ENCODE measurements around the gene MTUS2. TPM values are rescaled to one million over a fixed set of nuclear protein-coding genes. Genes with fewer than 3 reads are reported as not detected.

The MTUS2 gene
- total and polyA plus RNA-seq, 2 donors (not counting 1 experiment from before 2014, with no cell fraction given) = 0.06 TPM; not detected in 1

- peaks cover 6% of the 10 kb centered on the region for H3K4me1 ChIP-seq (ENCODE audit: control insufficient read depth, extremely low read depth, insufficient read depth, low read length)
- H3K79me2 ChIP-seq (ENCODE audit: control insufficient read depth, insufficient read depth, low read length) = no peaks in the 10 kb centered on the region
- TF ChIP-seq CTCF (conservative IDR thresholded peaks at IDR 0.05 in 1 of 2, IDR thresholded peaks at IDR 0.05 in 1 of 2; ENCODE audit: low read depth in 1 of 2, low read length in 2 of 2) (no peak), EZH2 (IDR thresholded peaks at IDR 0.05; ENCODE audit: low read length, missing control alignments) (no peak)
- H3K9ac ChIP-seq (ENCODE audit: insufficient read depth, low read length) = no peak overlapping the region
- no peaks in the 10 kb centered on the region for H3K27me3 ChIP-seq (ENCODE audit: control insufficient read depth, insufficient read depth, low read length)
- peaks cover 11% of the 10 kb centered on the region for H3K36me3 ChIP-seq (ENCODE audit: control insufficient read depth, insufficient read depth, low read length)
- peak in 1 of 2 donors; percentile 37 for DNase-seq (ENCODE audit: low read depth in 2 of 2)
- no peaks in the 10 kb centered on the region for H4K20me1 ChIP-seq (ENCODE audit: control insufficient read depth, extremely low read depth, insufficient read depth, low read length)
- peak overlapping the region; percentile 17 for H3K27ac ChIP-seq (ENCODE audit: insufficient read depth, low read length)
- no peak overlapping the region for H3K4me2 ChIP-seq (ENCODE audit: extremely low read depth, insufficient read depth, low read length)
- no peak overlapping the region for H2AFZ ChIP-seq (ENCODE audit: low read length)
- no peaks in the 10 kb centered on the region for H3K9me3 ChIP-seq (ENCODE audit: control insufficient read depth, insufficient read depth, low read depth, low read length)
- no peak overlapping the region for H3K4me3 ChIP-seq (replicated peaks in 1 of 4; ENCODE audit: control extremely low read depth in 1 of 4, insufficient read depth in 1 of 4, low read depth in 3 of 4, low read length in 4 of 4)
Measured at GRCh38 chr13:29524176-29524575, 704.0 kb downstream of the MTUS2 start.

GRCh38 chr13:29524641-29525040 lies 704.5 kb downstream of the MTUS2 start:
- Histone ChIP-seq H3K27me3 (ENCODE audit: control insufficient read depth, insufficient read depth, low read length) (no peaks in the 10 kb centered on the region), H3K27ac (ENCODE audit: insufficient read depth, low read length) (no peak overlapping the region), H3K4me2 (ENCODE audit: extremely low read depth, insufficient read depth, low read length) (no peak overlapping the region), H2AFZ (ENCODE audit: low read length) (no peak overlapping the region), H4K20me1 (ENCODE audit: control insufficient read depth, extremely low read depth, insufficient read depth, low read length) (no peaks in the 10 kb centered on the region), H3K79me2 (ENCODE audit: control insufficient read depth, insufficient read depth, low read length) (no peaks in the 10 kb centered on the region), H3K9me3 (ENCODE audit: control insufficient read depth, insufficient read depth, low read depth, low read length) (no peaks in the 10 kb centered on the region), H3K4me3 (replicated peaks in 1 of 4; ENCODE audit: control extremely low read depth in 1 of 4, insufficient read depth in 1 of 4, low read depth in 3 of 4, low read length in 4 of 4) (no peak overlapping the region), H3K36me3 (ENCODE audit: control insufficient read depth, insufficient read depth, low read length) (peaks cover 12% of the 10 kb centered on the region), H3K4me1 (ENCODE audit: control insufficient read depth, extremely low read depth, insufficient read depth, low read length) (peaks cover 6% of the 10 kb centered on the region), H3K9ac (ENCODE audit: insufficient read depth, low read length) (no peak overlapping the region)
- DNase-seq (ENCODE audit: low read depth in 2 of 2) = no peak
- TF ChIP-seq EZH2 (IDR thresholded peaks at IDR 0.05; ENCODE audit: low read length, missing control alignments) = no peak
- TF ChIP-seq CTCF (conservative IDR thresholded peaks at IDR 0.05 in 1 of 2, IDR thresholded peaks at IDR 0.05 in 1 of 2; ENCODE audit: low read depth in 1 of 2, low read length in 2 of 2) = no peak

- DNase-seq (ENCODE audit: low read depth in 2 of 2) = no peak
- Histone ChIP-seq H3K4me1 (ENCODE audit: control insufficient read depth, extremely low read depth, insufficient read depth, low read length) (peaks cover 6% of the 10 kb centered on the region), H4K20me1 (ENCODE audit: control insufficient read depth, extremely low read depth, insufficient read depth, low read length) (no peaks in the 10 kb centered on the region), H3K36me3 (ENCODE audit: control insufficient read depth, insufficient read depth, low read length) (peaks cover 13% of the 10 kb centered on the region), H3K4me3 (replicated peaks in 1 of 4; ENCODE audit: control extremely low read depth in 1 of 4, insufficient read depth in 1 of 4, low read depth in 3 of 4, low read length in 4 of 4) (no peak overlapping the region), H3K27ac (ENCODE audit: insufficient read depth, low read length) (no peak overlapping the region), H3K27me3 (ENCODE audit: control insufficient read depth, insufficient read depth, low read length) (no peaks in the 10 kb centered on the region), H3K79me2 (ENCODE audit: control insufficient read depth, insufficient read depth, low read length) (no peaks in the 10 kb centered on the region), H3K4me2 (ENCODE audit: extremely low read depth, insufficient read depth, low read length) (no peak overlapping the region), H3K9me3 (ENCODE audit: control insufficient read depth, insufficient read depth, low read depth, low read length) (no peaks in the 10 kb centered on the region), H2AFZ (ENCODE audit: low read length) (no peak overlapping the region), H3K9ac (ENCODE audit: insufficient read depth, low read length) (no peak overlapping the region)
- no peak for TF ChIP-seq CTCF (conservative IDR thresholded peaks at IDR 0.05 in 1 of 2, IDR thresholded peaks at IDR 0.05 in 1 of 2; ENCODE audit: low read depth in 1 of 2, low read length in 2 of 2)
- no peak for TF ChIP-seq EZH2 (IDR thresholded peaks at IDR 0.05; ENCODE audit: low read length, missing control alignments)
Measured at GRCh38 chr13:29525757-29526156, 705.6 kb downstream of the MTUS2 start.
